HG03025 (cell line): ENCODE results near the gene FGF11.
"Not testable (repeated sequence)": the region's sequence is repeated elsewhere in the genome, so short reads cannot be mapped to it uniquely, and the experiment has no call there.

Experiments
- ATAC-seq: cut with Tn5 transposase; IDR thresholded peaks from one replicate; pipeline ENCODE4 v1.9.1; 2021; ENCODE audit warnings: mild to moderate bottlenecking, moderate library complexity; ENCODE audit not compliant: unreplicated experiment, low FRiP score

Gene FGF11

GRCh38 chr17:7445619-7445968 is 6.3 kb downstream of the FGF11 start:
- no peak for ATAC-seq

- ATAC-seq, result no peak
Observed at GRCh38 chr17:7448461-7448860, 9.1 kb downstream of the FGF11 start.

- no peak for ATAC-seq
Observed at GRCh38 chr17:7459961-7460545, 20.7 kb downstream of the FGF11 start.

GRCh38 chr17:7460850-7461660 is 21.7 kb downstream of the FGF11 start:
- ATAC-seq, result no peak

GRCh38 chr17:7462474-7463371 is 23.4 kb downstream of the FGF11 start:
- ATAC-seq, result no peak

GRCh38 chr17:7463372-7463846 is 24.1 kb downstream of the FGF11 start:
- no peak for ATAC-seq

- ATAC-seq, result no peak
Observed at GRCh38 chr17:7464081-7464480, 24.8 kb downstream of the FGF11 start.

- ATAC-seq, result no peak
Observed at GRCh38 chr17:7465597-7466275, 26.4 kb downstream of the FGF11 start.

GRCh38 chr17:7466318-7466638 is 27.0 kb downstream of the FGF11 start:
- ATAC-seq, result no peak

- ATAC-seq, result no peak
Observed at GRCh38 chr17:7466639-7467341, 27.5 kb downstream of the FGF11 start.

GRCh38 chr17:7467498-7467897 is 28.2 kb downstream of the FGF11 start:
- no peak for ATAC-seq

- no peak for ATAC-seq
Observed at GRCh38 chr17:7468290-7468689, 29.0 kb downstream of the FGF11 start.

GRCh38 chr17:7468804-7469389 is 29.6 kb downstream of the FGF11 start:
- no peak for ATAC-seq

GRCh38 chr17:7469843-7470242 is 30.5 kb downstream of the FGF11 start:
- not testable (repeated sequence) for ATAC-seq

- ATAC-seq, result not testable (repeated sequence)
Observed at GRCh38 chr17:7470457-7470973, 31.2 kb downstream of the FGF11 start.

GRCh38 chr17:7471729-7472128 is 32.4 kb downstream of the FGF11 start:
- ATAC-seq, result no peak

- ATAC-seq, result not testable (repeated sequence)
Observed at GRCh38 chr17:7474767-7475166, 35.5 kb downstream of the FGF11 start.

- no peak for ATAC-seq
Observed at GRCh38 chr17:7475764-7476422, 36.6 kb downstream of the FGF11 start.

- no peak for ATAC-seq
Observed at GRCh38 chr17:7476494-7476893, 37.2 kb downstream of the FGF11 start.
